Stomach (tissue), 4 donors: ENCODE results near the gene KIAA1958.

Experiments
- CTCF ChIP-seq, 7 experiments: fragments of 450-650 bp in 4 of 7; fragments of 200-600 bp in 3 of 7; sonication (generic) in 3 of 7; IDR thresholded peaks; one replicate each; pipeline ENCODE4 v1.5.1; 2016 to 2019; ENCODE audit warnings: antibody characterized with exemption in 7 of 7, control low read depth in 2 of 7, mild to moderate bottlenecking in 1 of 7
- EP300 ChIP-seq: sonication (generic); formaldehyde crosslinking; IDR thresholded peaks from one replicate; pipeline ENCODE4 v1.6.1; 2017; ENCODE audit warnings: antibody characterized with exemption
- POLR2A ChIP-seq, 4 donors: fragments of 450-650 bp; IDR thresholded peaks; one replicate each; pipeline ENCODE4 v1.6.1; 2016; ENCODE audit warnings: antibody characterized with exemption in 4 of 4, control low read depth in 2 of 4, mild to moderate bottlenecking in 1 of 4, moderate library complexity in 1 of 4
- POLR2AphosphoS5 ChIP-seq, 3 donors: sonication (generic); formaldehyde crosslinking; IDR thresholded peaks; one replicate each; pipeline ENCODE4 v1.6.1; 2016; ENCODE audit warnings: antibody characterized with exemption in 3 of 3

GRCh38 chr9:112654282-112654681 lies 167.7 kb downstream of the KIAA1958 start:
- TF ChIP-seq CTCF (IDR thresholded peaks at IDR 0.05) (no peak), POLR2A (IDR thresholded peaks at IDR 0.05) (no peak), POLR2AphosphoS5 (IDR thresholded peaks at IDR 0.05) (no peak), EP300 (no peak)
